Stimulated activated CD8-positive, alpha-beta memory T cell treated with anti-CD3 and anti-CD28 coated beads, Interleukin-12 subunit alpha, Interleukin-12 subunit beta, amount 100 ng/mL, for 4 hours (primary cell): ENCODE data around the gene LMNB1.
"Not testable (repeated sequence)": the region's sequence is repeated elsewhere in the genome, so short reads cannot be mapped to it uniquely, and the experiment has no call there.

ENCODE experiments used
- DNase-seq: peaks from one replicate; pipeline ENCODE4 v3.0.0-alpha.2; 2020; ENCODE audit warnings: low read depth

Gene LMNB1, protein sequence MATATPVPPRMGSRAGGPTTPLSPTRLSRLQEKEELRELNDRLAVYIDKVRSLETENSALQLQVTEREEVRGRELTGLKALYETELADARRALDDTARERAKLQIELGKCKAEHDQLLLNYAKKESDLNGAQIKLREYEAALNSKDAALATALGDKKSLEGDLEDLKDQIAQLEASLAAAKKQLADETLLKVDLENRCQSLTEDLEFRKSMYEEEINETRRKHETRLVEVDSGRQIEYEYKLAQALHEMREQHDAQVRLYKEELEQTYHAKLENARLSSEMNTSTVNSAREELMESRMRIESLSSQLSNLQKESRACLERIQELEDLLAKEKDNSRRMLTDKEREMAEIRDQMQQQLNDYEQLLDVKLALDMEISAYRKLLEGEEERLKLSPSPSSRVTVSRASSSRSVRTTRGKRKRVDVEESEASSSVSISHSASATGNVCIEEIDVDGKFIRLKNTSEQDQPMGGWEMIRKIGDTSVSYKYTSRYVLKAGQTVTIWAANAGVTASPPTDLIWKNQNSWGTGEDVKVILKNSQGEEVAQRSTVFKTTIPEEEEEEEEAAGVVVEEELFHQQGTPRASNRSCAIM

DNA sequence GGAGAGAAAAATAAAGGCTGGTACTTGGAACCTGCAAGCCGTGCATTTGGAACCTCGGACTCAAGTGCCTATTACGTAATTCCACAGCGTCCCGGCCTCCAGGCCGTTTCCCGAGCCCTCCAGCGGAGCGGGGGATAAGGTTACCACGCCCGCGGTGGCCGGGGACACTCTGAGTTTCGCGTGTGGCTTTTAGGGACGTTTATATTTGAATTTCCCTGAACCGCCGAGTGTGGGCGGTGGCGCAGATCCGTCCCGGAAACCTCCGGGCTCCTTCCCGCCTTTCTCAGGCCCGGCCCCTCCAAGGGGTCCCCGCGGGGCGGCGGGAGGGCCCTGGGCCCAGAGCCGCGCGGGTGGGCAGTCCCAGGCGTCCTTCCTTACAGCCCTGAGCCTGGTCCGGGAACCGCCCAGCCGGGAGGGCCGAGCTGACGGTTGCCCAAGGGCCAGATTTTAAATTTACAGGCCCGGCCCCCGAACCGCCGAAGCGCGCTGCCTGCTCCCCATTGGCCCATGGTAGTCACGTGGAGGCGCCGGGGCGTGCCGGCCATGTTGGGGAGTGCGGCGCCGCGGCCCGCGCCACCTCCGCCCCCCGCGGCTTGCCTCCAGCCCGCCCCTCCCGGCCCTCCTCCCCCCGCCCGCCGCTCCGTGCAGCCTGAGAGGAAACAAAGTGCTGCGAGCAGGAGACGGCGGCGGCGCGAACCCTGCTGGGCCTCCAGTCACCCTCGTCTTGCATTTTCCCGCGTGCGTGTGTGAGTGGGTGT is at the start of gene LMNB1:
TSS of gene LMNB1 (plus strand) at position 638 of the 758 bp plus-strand sequence. CDS start 373 bp downstream, outside the sequence.
- peak; percentile 90 for DNase-seq

DNA sequence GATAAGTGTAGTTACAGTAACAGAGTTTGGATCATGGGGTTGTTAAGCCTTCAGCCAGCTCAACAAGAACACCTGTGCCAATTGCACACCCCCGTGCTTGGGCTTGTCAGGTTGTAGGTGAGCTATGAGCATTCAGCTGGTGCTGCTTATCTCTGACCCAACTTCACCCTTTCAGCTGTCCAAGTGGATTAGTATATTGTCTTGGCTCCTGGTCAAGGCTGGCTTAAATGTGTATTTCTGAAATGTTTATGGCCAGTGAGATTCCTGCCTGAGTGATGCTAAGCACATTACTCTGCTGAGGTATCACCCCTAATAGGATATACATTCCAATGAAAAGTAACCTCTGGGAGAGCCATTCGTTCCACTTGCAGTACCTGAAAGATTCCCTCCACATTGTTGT is 44.2 kb upstream of the LMNB1 start:
- DNase-seq: no peak

DNA sequence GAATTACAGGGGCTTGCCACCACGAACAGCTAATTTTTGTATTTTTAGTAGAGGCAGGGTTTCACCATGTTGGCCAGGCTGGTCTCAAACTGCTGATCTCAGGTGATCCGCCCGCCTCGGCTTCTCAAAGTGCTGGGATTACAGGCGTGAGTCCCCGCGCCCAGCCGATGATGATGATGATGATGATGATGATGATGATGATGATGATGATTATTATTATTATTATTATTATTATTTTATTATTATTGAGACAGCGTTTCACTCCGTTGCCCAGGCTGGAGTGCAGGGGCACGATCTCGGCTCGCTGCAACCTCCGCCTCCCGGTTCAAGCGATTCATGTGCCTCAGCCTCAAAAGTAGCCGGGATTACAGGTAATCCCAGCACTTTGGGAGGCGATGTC is 42.4 kb upstream of the LMNB1 start:
- DNase-seq: not testable (repeated sequence)

GRCh38 chr5:126736141-126736540 is 40.8 kb upstream of the LMNB1 start:
- DNase-seq: no peak

DNA sequence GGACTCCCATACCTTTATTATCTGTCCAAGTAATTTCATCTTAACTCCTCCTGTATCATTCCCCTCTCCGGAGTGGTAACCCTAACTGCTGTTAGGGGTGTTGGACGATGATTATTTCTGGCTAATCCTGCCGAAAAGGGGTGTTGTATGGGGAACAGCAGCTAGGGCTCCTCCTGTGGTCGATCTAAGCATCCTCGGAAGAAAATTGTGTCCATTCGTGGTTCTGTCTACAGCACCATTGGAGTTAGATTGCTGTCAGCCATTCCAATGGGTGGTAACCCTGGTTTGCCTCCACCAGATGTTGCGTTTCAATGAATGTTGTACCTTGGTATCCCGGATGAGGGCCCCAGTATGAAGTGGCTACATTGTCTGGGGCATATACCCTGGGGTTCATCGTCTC is 35.6 kb upstream of the LMNB1 start:
- DNase-seq: no peak

- no peak for DNase-seq
Measured at GRCh38 chr5:126742425-126742824, 34.5 kb upstream of the LMNB1 start.

- DNase-seq: no peak
Measured at GRCh38 chr5:126744836-126745235, 32.1 kb upstream of the LMNB1 start.

DNA sequence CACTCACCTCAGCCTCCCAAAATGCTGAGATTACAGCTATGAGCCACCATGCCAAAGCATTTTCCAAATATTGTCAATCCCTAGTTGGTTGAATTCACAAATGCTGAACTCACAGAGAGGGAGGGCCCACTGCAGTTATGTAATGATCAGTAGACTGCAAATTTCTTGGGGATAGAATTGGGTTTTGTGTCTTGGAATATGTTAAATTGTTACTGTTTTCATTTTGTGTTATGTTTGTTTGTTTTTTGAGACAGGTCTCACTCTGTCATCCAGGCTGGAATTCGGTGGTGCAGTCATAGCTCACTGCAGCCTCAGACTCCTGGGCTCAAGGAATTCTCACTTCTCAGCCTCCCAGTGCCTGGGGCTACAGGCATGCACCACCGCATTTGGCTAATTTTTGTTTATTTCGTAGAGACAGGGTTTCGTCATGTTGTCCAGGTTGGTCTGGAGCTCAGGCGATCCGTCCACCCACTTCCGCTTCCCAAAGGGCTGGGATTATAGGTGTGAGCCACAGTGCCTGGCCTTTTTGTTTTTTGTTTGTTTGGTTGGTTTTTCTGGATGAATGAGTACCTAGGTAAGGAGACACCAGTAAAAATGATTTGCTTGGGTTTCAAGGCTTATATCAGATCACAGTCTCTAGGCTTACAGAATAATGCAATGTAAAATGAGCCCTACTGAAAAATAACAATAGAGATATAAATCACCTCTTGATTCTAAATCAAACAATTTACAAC is 31.5 kb upstream of the LMNB1 start:
- no peak for DNase-seq

GRCh38 chr5:126746290-126746689 is 30.6 kb upstream of the LMNB1 start:
- no peak for DNase-seq

DNA sequence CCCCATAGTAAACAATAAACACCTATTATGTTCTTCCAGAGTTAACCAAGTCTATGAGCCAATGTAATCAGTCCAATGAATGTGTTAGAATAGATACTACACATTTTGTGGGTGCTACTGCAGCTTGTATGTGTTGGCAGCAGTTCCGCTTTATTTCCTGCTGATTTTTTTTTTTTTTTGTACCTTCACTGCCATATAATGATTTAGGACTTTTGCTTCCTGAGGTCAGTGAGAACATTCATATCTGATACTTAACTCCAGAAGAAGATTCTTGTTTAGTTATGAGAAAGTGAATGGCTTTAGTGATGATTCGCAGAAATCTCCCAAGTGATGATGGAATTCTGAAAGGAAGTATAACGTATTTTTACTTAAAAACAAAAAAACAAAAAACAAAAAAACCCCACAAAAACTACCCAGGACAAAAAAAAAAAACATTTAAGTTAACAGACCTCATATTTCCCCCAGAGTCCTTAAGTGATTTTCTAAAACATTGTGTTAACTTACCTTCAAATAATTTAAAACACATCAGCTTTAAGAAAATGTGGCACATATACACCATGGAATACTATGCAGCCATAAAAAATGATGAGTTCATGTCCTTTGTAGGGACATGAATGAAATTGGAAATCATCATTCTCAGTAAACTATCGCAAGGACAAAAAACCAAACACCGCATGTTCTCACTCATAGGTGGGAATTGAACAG is 24.7 kb upstream of the LMNB1 start:
- DNase-seq: no peak

DNA sequence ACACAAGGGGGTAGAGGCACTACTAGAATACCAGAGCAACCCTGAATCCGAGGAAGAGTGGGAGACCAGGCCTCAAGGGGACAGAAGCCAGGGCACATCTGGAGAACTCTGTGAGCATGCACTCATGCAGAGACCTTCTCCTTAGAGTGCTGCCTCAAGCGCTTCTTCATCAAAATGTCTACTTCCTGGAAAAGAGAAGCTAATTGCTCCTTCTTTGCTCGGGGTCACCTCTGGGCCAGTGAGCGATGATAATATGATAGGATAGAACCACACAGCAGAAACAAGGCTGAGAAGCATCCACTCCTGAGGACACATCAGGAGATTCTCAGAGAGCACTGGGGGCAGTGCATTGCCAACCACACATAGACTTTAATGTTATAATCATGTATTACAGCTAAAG is 23.7 kb upstream of the LMNB1 start:
- no peak for DNase-seq

GRCh38 chr5:126754609-126755008 is 22.3 kb upstream of the LMNB1 start:
- DNase-seq: no peak

- no peak for DNase-seq
Measured at GRCh38 chr5:126755593-126755992, 21.3 kb upstream of the LMNB1 start.

DNA sequence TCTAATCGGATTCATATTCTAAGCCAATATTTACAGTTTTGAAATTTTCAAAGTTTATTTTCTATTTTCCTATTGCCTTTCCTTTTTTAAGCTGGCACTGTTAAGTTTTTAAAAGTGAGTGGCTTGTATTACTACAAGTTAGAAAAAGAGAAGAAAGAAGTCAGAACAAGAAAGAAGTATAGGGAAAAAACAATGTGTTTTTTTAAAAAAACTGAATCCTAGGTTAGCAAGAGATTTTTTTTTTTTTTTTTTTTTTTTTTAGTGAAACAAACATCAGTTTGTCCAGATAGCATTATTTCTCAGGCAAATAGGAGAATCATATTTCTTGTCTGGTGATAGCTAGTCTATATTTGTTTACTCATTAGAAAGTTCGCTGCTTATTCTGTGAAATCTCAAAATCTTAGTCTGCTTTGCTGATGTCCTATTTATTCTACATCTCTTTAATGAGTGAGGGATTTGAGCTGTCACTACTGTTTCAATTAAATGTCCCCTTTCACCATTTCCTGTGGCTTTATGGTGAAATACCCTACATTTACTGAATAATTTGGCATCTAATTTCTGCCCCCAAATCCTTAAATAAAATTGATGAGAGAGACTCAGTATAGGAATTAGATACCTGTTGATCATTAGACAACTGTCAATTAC is 19.1 kb upstream of the LMNB1 start:
- no peak for DNase-seq

GRCh38 chr5:126763371-126763770 is 13.6 kb upstream of the LMNB1 start:
- no peak for DNase-seq

DNA sequence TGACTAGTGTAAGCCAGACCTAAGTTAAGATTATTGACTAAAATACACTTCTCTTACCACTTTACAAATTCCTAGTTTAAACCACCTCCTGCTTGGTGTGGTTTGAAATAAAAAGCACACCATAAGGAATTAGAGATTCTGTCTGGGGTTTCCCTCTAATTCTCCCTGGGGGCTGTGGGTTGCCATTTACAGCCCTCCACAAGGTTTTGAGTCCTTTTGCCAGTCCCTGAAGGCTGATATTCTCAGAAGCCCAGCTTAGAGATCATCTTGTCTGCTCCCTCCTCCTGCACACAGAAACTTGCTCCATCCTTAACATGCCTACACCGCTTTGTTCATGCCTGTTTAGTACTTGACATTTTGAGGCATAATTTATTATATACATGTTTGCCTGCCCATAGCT is 7.2 kb upstream of the LMNB1 start:
- no peak for DNase-seq

DNA sequence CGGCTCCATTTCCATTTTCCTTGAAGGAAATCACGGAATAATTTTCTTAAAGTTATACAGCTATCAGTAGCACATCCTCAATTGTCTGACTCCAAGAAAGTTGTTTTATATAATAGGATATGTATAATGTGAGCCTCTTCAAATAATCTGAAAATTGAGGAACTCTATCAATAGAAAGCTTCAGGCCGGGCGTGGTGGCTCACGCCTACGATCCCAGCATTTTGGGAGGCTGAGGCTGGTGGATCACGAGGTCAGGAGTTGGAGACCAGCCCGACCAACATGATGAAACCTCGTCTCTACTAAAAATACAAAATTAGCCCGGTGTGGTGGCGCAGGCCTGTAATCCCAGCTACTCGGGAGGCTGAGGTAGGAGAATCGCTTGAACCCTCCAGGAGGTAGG is 3.4 kb upstream of the LMNB1 start:
- not testable (repeated sequence) for DNase-seq

GRCh38 chr5:126774595-126774994 is 2.3 kb upstream of the LMNB1 start:
- not testable (repeated sequence) for DNase-seq

GRCh38 chr5:126777257-126777974 is 480 bp downstream of the LMNB1 start:
- peak; percentile 39 for DNase-seq

GRCh38 chr5:126777975-126778674 is 1.2 kb downstream of the LMNB1 start:
- DNase-seq: peak; percentile 83
